SK-N-SH treated with all-trans-retinoic acid at 6 μM for 48 hours (cell line): ENCODE data around the gene TOMM20L.

Experiments used
- SNAI2 ChIP-seq: fragments of 250-450 bp; sonication (Bioruptor Pico); IDR thresholded peaks from 2 replicates; pipeline ENCODE4 v1.5.0; 2020; ENCODE audit warnings: mild to moderate bottlenecking, moderate library complexity
- ZFP3 ChIP-seq: fragments of 250-450 bp; sonication (Bioruptor Pico); IDR thresholded peaks from 2 replicates; pipeline ENCODE4 v1.5.0; 2020; ENCODE audit warnings: mild to moderate bottlenecking, moderate library complexity
- TF ChIP-seq, protein P1 (sequence below): fragments of 250-450 bp; sonication (Bioruptor Pico); IDR thresholded peaks from 2 replicates; pipeline ENCODE4 v1.8.0; 2020; ENCODE audit warnings: mild to moderate bottlenecking, moderate library complexity, borderline replicate concordance

DNA sequence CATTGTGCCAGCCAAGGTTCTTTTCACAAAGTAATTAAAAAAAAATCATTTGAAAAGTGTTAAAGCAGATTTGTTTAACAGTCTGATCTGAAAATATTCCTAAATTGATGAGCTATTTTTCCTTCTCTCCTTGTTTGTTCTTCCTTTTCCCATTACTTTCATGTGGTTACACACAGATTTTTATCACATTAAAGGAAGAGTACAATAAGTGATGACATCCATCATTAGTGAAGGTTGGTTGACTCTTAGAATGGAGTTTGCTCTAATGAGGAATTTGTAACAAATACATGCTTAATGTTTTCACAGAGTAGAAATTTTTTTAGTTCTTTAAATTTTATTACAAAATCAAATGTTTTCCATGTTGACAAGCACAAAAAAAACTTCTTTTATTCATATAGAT is 18.9 kb upstream of the TOMM20L start:
- TF ChIP-seq ZFP3 (CRISPR knock-in tag) (no peak), SNAI2 (CRISPR knock-in tag) (no peak)
- TF ChIP-seq, protein P1, sequence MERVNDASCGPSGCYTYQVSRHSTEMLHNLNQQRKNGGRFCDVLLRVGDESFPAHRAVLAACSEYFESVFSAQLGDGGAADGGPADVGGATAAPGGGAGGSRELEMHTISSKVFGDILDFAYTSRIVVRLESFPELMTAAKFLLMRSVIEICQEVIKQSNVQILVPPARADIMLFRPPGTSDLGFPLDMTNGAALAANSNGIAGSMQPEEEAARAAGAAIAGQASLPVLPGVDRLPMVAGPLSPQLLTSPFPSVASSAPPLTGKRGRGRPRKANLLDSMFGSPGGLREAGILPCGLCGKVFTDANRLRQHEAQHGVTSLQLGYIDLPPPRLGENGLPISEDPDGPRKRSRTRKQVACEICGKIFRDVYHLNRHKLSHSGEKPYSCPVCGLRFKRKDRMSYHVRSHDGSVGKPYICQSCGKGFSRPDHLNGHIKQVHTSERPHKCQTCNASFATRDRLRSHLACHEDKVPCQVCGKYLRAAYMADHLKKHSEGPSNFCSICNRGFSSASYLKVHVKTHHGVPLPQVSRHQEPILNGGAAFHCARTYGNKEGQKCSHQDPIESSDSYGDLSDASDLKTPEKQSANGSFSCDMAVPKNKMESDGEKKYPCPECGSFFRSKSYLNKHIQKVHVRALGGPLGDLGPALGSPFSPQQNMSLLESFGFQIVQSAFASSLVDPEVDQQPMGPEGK: no peak
